ENCODE results near the gene DSN1. TPM values are rescaled to one million over a fixed set of nuclear protein-coding genes. Genes with fewer than 3 reads are reported as not detected.

The DSN1 gene
- total RNA-seq, 6 donors from 2014 or later, result 4.7 to 29.3 (median 7.8) TPM

- H3K4me3 ChIP-seq, result no peak overlapping the region
- no peak for TF ChIP-seq POLR2AphosphoS5 (IDR thresholded peaks at IDR 0.05)
- TF ChIP-seq POLR2A (IDR thresholded peaks at IDR 0.05), result no peak
- no peak for TF ChIP-seq CTCF (IDR thresholded peaks at IDR 0.05)
- no peak for TF ChIP-seq EP300 (IDR thresholded peaks at IDR 0.05)
These were observed 36.9 kb downstream of the DSN1 start for GRCh38 chr20:36736451-36737182.

DNA sequence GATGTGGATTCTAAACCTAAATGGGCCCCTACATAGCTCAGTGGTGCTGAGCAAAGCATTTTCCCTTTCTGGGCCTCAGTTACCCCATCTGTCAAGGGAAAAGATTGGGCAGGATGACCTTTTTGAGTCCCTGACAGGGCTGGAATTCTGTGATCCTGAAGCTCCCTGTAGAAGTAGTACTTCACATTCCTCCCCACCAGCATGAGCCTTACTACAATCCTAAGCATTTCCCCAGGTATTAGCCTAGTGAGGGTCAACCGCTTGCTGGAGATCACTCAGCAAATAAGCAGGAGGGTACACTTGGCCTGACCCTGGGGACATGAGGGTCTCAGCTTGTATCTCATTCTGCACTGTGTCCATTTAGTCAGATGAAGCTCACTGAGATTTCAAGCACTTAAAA lies 41.1 kb downstream of the DSN1 start:
- no peak for ATAC-seq (ENCODE audit: low FRiP score in 2 of 2)
- DNase-seq, result no peak
- 100% methylated on average over 1 of the region's 1 CpG for WGBS, 2 donors
- H3K9me3 ChIP-seq, result no peaks in the 10 kb centered on the region
- no peaks in the 10 kb centered on the region for H3K36me3 ChIP-seq
- no peak overlapping the region for H3K27ac ChIP-seq
- H3K4me3 ChIP-seq, result no peak overlapping the region
- peaks cover 0 to 5% (median 0%) of the 10 kb centered on the region in 4 donors for H3K4me1 ChIP-seq
- no peaks in the 10 kb centered on the region for H3K27me3 ChIP-seq
- TF ChIP-seq CTCF (IDR thresholded peaks at IDR 0.05) (no peak), POLR2AphosphoS5 (IDR thresholded peaks at IDR 0.05) (no peak), POLR2A (IDR thresholded peaks at IDR 0.05) (no peak), EP300 (IDR thresholded peaks at IDR 0.05) (no peak)

More at GRCh38 chr20:36736451-36737182, 36.9 kb downstream of the DSN1 start:
- DNase-seq (no peak), ATAC-seq (ENCODE audit: low FRiP score in 2 of 2) (no peak)
- H3K4me1 ChIP-seq, result peaks cover 0 to 5% (median 0%) of the 10 kb centered on the region in 4 donors
- H3K27me3 ChIP-seq, result no peaks in the 10 kb centered on the region
- H3K27ac ChIP-seq, result no peak overlapping the region
- no peaks in the 10 kb centered on the region for H3K9me3 ChIP-seq
- 86% methylated on average over 3 of the region's 3 CpGs for WGBS, 2 donors
- no peaks in the 10 kb centered on the region for H3K36me3 ChIP-seq

- TF ChIP-seq POLR2A (IDR thresholded peaks at IDR 0.05), result no peak
- TF ChIP-seq EP300 (IDR thresholded peaks at IDR 0.05), result no peak
- TF ChIP-seq CTCF (IDR thresholded peaks at IDR 0.05), result no peak
- no peak overlapping the region for H3K4me3 ChIP-seq
- H3K27ac ChIP-seq, result no peak overlapping the region
- DNase-seq (no peak), ATAC-seq (ENCODE audit: low FRiP score in 2 of 2) (no peak)
- H3K36me3 ChIP-seq, result peaks cover 0 to 4% (median 0%) of the 10 kb centered on the region in 4 donors
- no peaks in the 10 kb centered on the region for H3K4me1 ChIP-seq
- no peaks in the 10 kb centered on the region for H3K27me3 ChIP-seq
- 59 to 64% methylated on average over 3 of the region's 3 CpGs for WGBS, 2 donors
- H3K9me3 ChIP-seq, result no peaks in the 10 kb centered on the region
These were observed 44.6 kb downstream of the DSN1 start for GRCh38 chr20:36728986-36729385.

DNA sequence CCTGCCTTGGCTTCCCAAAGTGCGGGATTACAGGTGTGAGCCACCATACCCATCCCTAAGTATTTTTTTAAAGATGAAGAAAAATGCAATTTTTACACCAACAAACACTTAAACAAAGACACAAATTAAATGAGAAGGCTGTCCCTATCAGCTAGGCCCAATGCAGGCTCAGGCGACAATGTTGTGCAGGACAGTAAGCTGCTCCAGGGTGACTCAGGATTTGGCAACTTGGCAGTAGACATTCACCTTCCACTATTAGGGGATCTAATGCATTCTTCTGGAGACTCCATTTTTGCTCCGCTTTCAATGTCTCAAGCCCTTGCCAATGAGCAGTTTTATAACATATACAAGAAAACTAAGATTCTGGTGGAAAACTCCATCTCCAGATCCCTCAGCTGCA lies 47.4 kb downstream of the DSN1 start:
- Histone ChIP-seq H3K4me3 (no peak overlapping the region), H3K36me3 (peaks cover 0 to 8% (median 2%) of the 10 kb centered on the region in 4 donors), H3K27me3 (no peaks in the 10 kb centered on the region), H3K4me1 (no peaks in the 10 kb centered on the region), H3K27ac (no peak overlapping the region), H3K9me3 (no peaks in the 10 kb centered on the region)
- DNase-seq (no peak), ATAC-seq (ENCODE audit: low FRiP score in 2 of 2) (no peak)
- TF ChIP-seq POLR2A (IDR thresholded peaks at IDR 0.05) (no peak), POLR2AphosphoS5 (IDR thresholded peaks at IDR 0.05) (no peak), EP300 (IDR thresholded peaks at IDR 0.05) (no peak), CTCF (IDR thresholded peaks at IDR 0.05) (no peak)
- WGBS, 2 donors, result 95 to 98% methylated on average over 3 of the region's 3 CpGs

DNA sequence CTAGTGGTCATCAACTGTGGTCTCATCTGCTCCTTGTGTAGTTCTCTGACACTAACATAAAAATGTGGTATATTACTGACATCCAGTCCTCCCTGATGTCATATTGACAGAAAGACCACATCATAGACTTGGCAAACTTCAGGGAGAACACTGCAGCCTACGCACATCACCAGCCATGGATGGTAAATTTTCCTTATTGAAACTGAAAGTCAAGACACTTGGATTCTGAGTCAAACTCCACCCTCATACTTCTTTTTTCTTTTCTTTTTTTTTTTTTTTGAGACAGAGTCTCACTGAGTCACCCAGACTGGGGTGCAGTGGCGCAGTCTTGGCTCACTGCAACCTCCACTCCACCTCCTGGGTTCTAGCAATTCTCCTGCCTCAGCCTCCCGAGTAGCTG lies 53.1 kb downstream of the DSN1 start:
- DNase-seq (no peak), ATAC-seq (ENCODE audit: low FRiP score in 2 of 2) (no peak)
- Histone ChIP-seq H3K27me3 (no peaks in the 10 kb centered on the region), H3K4me3 (no peak overlapping the region), H3K4me1 (no peaks in the 10 kb centered on the region), H3K36me3 (peaks cover 0 to 24% (median 6%) of the 10 kb centered on the region in 4 donors), H3K9me3 (no peaks in the 10 kb centered on the region), H3K27ac (no peak overlapping the region)
- 89 to 96% methylated on average over 3 of the region's 3 CpGs for WGBS, 2 donors
- no peak for TF ChIP-seq CTCF (IDR thresholded peaks at IDR 0.05)
- no peak for TF ChIP-seq POLR2AphosphoS5 (IDR thresholded peaks at IDR 0.05)
- TF ChIP-seq EP300 (IDR thresholded peaks at IDR 0.05), result no peak
- no peak for TF ChIP-seq POLR2A (IDR thresholded peaks at IDR 0.05)
